SK-N-MC (cell line): ENCODE measurements around the gene DSCAML1.

Source experiments
- EZH2 ChIP-seq: fragments of 200-600 bp; sonication (generic); IDR thresholded peaks from one replicate; pipeline ENCODE4 v1.6.1; 2017; ENCODE audit warnings: antibody characterized with exemption
- POLR2AphosphoS5 ChIP-seq: IDR thresholded peaks from 2 replicates; pipeline ENCODE4 v1.6.1; 2012; ENCODE audit warnings: mild to moderate bottlenecking, low read depth, low read length, borderline replicate concordance

- no peak for TF ChIP-seq EZH2
- TF ChIP-seq POLR2AphosphoS5, result no peak
Observed at GRCh38 chr11:117786135-117786870, 10.7 kb downstream of the DSCAML1 start.
